Activated CD4-positive, alpha-beta T cell treated with anti-CD3 and anti-CD28 coated beads, Interleukin-2, amount 50 U/mL, for 48 hours (primary cell): ENCODE measurements around the gene KRTAP5-4.
"Not testable (repeated sequence)": the region's sequence is repeated elsewhere in the genome, so short reads cannot be mapped to it uniquely, and the experiment has no call there.

Experiments used
- DNase-seq, 2 experiments: peaks; one replicate each; pipeline ENCODE4 v3.0.0-alpha.2; 2020

Gene KRTAP5-4

GRCh38 chr11:1636291-1636950 lies 14.5 kb upstream of the KRTAP5-4 start:
- DNase-seq = no peak

GRCh38 chr11:1633864-1634263 lies 11.9 kb upstream of the KRTAP5-4 start:
- no peak for DNase-seq

- no peak for DNase-seq
Observed at GRCh38 chr11:1632053-1632714, 10.2 kb upstream of the KRTAP5-4 start.

- DNase-seq = no peak
Observed at GRCh38 chr11:1631066-1631568, 9.2 kb upstream of the KRTAP5-4 start.

GRCh38 chr11:1630271-1630670 lies 8.3 kb upstream of the KRTAP5-4 start:
- DNase-seq = no peak

- no peak for DNase-seq
Observed at GRCh38 chr11:1629326-1630185, 7.6 kb upstream of the KRTAP5-4 start, which contains the start of gene KRTAP5-5. TSS of gene KRTAP5-5 (plus strand) at chr11:1629775. CDS start at chr11:1629841, 66 bp downstream.

GRCh38 chr11:1628506-1629325 lies 6.8 kb upstream of the KRTAP5-4 start:
- peak; percentile 65 to 71 for DNase-seq

- DNase-seq = no peak
Observed at GRCh38 chr11:1625541-1625940, 3.6 kb upstream of the KRTAP5-4 start.

- no peak for DNase-seq
Observed at GRCh38 chr11:1624621-1625020, 2.7 kb upstream of the KRTAP5-4 start.

- DNase-seq = no peak
Observed at GRCh38 chr11:1623716-1624115, 1.8 kb upstream of the KRTAP5-4 start.

GRCh38 chr11:1619449-1619848 lies 2.5 kb downstream of the KRTAP5-4 start:
- DNase-seq = peak; percentile 21 to 36

- DNase-seq = no peak
Observed at GRCh38 chr11:1618231-1618630, 3.7 kb downstream of the KRTAP5-4 start.

- DNase-seq = no peak
Observed at GRCh38 chr11:1608363-1608762, 13.6 kb downstream of the KRTAP5-4 start, which contains the start of gene KRTAP5-3. TSS of gene KRTAP5-3 (minus strand) at chr11:1608463. CDS start at chr11:1608385, 78 bp downstream.

- DNase-seq = not testable (repeated sequence)
Observed at GRCh38 chr11:1607901-1608300, 14.0 kb downstream of the KRTAP5-4 start.

GRCh38 chr11:1607156-1607845 lies 14.6 kb downstream of the KRTAP5-4 start:
- DNase-seq = not testable (repeated sequence)

- DNase-seq = peak; percentile 35 to 40
Observed at GRCh38 chr11:1605923-1606322, 16.0 kb downstream of the KRTAP5-4 start.

GRCh38 chr11:1604711-1605110 lies 17.2 kb downstream of the KRTAP5-4 start:
- no peak for DNase-seq

- DNase-seq = no peak
Observed at GRCh38 chr11:1604181-1604580, 17.8 kb downstream of the KRTAP5-4 start.

- no peak for DNase-seq
Observed at GRCh38 chr11:1603629-1604028, 18.3 kb downstream of the KRTAP5-4 start.

- DNase-seq = not testable (repeated sequence)
Observed at GRCh38 chr11:1601663-1602062, 20.3 kb downstream of the KRTAP5-4 start.

- no peak for DNase-seq
Observed at GRCh38 chr11:1600626-1601025, 21.3 kb downstream of the KRTAP5-4 start.

GRCh38 chr11:1598816-1599215 lies 23.1 kb downstream of the KRTAP5-4 start:
- DNase-seq = no peak
